Measurements from ENCODE around the gene NGLY1.

DNA sequence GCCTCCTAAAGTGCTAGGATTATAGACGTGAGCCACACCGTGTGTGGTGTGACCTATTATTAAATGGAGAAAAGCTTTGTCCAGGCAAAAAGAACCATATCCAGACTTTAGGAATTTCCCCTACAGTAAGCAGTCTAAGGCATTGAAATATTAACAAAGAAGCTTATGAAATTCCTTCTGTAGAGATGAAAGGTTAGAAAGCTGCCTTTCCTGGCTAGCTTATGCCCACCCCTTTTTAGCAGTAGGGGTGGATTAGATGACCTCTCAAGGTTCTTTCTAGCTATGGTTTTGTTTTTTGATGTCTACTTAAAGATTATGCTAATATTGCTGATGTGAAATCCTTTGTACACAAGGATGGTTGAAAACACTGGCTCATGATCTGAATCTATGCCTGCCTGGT lies 20.6 kb upstream of the NGLY1 start:
- no peak for TF ChIP-seq EP300 (IDR thresholded peaks at IDR 0.05; ENCODE audit: borderline replicate concordance)
- no peak for TF ChIP-seq CREB1 (IDR thresholded peaks at IDR 0.05; ENCODE audit: low read depth)
- no peak for TF ChIP-seq TAF1 (IDR thresholded peaks at IDR 0.05; ENCODE audit: low read depth)
- TF ChIP-seq TEAD4 (IDR thresholded peaks at IDR 0.05): no peak
- TF ChIP-seq, protein P1, sequence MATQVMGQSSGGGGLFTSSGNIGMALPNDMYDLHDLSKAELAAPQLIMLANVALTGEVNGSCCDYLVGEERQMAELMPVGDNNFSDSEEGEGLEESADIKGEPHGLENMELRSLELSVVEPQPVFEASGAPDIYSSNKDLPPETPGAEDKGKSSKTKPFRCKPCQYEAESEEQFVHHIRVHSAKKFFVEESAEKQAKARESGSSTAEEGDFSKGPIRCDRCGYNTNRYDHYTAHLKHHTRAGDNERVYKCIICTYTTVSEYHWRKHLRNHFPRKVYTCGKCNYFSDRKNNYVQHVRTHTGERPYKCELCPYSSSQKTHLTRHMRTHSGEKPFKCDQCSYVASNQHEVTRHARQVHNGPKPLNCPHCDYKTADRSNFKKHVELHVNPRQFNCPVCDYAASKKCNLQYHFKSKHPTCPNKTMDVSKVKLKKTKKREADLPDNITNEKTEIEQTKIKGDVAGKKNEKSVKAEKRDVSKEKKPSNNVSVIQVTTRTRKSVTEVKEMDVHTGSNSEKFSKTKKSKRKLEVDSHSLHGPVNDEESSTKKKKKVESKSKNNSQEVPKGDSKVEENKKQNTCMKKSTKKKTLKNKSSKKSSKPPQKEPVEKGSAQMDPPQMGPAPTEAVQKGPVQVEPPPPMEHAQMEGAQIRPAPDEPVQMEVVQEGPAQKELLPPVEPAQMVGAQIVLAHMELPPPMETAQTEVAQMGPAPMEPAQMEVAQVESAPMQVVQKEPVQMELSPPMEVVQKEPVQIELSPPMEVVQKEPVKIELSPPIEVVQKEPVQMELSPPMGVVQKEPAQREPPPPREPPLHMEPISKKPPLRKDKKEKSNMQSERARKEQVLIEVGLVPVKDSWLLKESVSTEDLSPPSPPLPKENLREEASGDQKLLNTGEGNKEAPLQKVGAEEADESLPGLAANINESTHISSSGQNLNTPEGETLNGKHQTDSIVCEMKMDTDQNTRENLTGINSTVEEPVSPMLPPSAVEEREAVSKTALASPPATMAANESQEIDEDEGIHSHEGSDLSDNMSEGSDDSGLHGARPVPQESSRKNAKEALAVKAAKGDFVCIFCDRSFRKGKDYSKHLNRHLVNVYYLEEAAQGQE (IDR thresholded peaks at IDR 0.05; ENCODE audit: low read depth): no peak
- TF ChIP-seq YY1 (IDR thresholded peaks at IDR 0.05; ENCODE audit: low read depth): no peak

Measured in Ishikawa (cell line).